Mammary epithelial cell (primary cell): Measurements from ENCODE around the gene PPARA.

Source experiments
- CTCF ChIP-seq, 2 donors: IDR thresholded peaks in 1 of 2; conservative IDR thresholded peaks in 1 of 2; 2 replicates each; pipeline ENCODE4 v1.5.1; 2011 to 2012; ENCODE audit warnings: inconsistent platforms in 2 of 2, low read length in 2 of 2, mild to moderate bottlenecking in 2 of 2, control low read depth in 1 of 2, low read depth in 1 of 2; ENCODE audit not compliant: insufficient read depth in 1 of 2; ENCODE audit errors: extremely low read depth in 1 of 2
- EZH2 ChIP-seq: IDR thresholded peaks from 2 replicates; pipeline ENCODE4 v1.6.1; 2012; ENCODE audit warnings: low read length, inconsistent platforms, borderline replicate concordance

GRCh38 chr22:46280063-46280817 lies 129.9 kb downstream of the PPARA start:
- TF ChIP-seq CTCF (conservative IDR thresholded peaks at IDR 0.05 in 1 of 2, IDR thresholded peaks at IDR 0.05 in 1 of 2; ENCODE audit: extremely low read depth in 1 of 2, insufficient read depth in 1 of 2, low read depth in 1 of 2, low read length in 2 of 2) (no peak), EZH2 (no peak)
